Activated CD4-positive, alpha-beta T cell treated with anti-CD3 and anti-CD28 coated beads, Interleukin-2, Interleukin-4, amounts not matched to agents 100 ng/mL and 50 ng/mL, durations not matched to agents 16 hours and 8 hours (primary cell): ENCODE data around the gene GRIK4.

Source experiments
- DNase-seq: peaks from one replicate; pipeline ENCODE4 v3.0.0-alpha.2; 2020; ENCODE audit warnings: low spot score

GRIK4 gene

DNA sequence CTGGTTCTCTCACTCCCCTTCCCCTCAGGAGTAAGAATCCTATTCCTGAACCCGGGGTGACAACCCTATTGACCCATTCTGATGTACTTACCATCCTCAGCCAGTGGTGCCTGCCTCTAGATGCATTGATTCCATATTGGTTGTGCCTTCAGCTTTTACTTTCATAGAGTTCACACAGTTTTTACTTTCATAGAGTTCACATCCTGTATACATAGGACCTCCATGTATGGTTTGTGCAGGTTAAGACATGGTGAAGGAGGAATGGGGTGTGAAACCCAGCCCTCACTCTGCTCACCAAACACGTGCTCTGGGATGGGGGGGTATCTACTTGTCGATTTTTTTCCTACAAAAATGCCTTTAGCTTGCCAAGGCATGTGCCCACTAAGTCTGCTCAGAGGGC is 406.7 kb downstream of the GRIK4 start:
- no peak for DNase-seq

DNA sequence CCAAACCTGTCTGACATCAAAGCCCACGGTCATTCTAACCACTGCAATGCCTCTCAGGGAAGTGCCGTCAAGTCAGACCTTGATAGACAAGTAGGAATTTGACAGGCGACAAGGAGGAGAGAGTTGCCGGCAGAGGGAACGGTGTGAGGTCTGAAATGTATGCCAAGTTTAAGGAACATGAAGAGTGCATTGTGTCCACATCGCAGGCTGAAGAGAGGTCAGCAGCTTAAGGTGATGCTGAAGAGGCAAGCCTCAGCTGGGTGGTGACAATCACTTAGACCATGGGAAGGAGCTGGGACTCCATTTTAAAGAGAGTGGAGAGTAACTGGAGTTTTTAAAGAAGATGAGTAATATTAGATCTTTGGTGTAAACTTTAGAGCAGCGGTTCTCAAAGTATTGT is 407.5 kb downstream of the GRIK4 start:
- DNase-seq, result no peak

DNA sequence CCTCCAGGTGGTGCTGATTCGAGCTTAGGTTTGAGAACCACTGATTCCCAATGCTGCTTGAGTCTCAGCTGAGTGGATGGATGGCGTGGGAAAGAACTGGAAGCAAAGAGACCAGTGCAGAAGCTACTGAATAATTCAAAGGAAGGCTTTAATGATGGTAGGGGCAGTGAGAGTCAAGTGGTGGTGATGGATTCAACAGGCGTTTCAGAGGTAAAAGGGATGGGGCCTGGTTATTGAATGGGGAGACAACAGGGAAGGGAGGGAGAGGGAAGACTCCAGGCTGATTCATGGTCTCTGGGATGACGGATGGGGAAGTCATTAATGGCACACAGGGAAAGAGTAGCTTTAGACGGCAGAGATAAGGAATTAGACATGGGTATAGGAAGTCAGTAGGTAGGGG is 408.0 kb downstream of the GRIK4 start:
- no peak for DNase-seq

DNA sequence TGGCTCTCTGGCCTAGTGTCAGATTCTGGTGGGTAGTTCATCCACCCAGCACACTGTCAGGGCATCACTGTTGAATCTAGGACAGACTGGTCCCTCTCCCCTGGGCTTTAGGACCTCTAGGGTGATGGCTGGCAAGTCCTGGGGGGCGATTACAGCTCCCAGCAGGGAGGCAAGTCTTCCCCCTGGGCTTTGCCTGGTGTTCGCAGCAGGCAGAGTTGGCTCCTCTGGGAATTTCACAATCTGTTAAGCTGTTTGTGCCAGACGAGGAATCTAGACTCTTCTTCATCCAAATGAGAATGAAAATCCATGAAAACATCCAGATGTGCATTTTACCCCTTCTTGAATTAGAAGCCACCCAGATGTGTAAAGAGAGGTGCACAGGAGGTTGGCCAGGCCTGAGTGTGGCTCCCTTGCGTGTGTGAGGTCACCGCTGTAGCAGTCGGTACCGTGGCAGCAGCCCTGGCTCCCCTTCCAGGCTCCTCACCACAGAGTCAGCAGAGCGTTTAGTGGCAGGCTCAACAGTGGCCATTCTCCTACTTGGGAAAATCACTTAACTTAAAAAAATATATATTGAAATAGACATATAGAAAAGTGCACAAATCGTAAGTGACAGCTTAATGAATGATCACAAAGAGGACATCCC is 412.4 kb downstream of the GRIK4 start:
- no peak for DNase-seq

DNA sequence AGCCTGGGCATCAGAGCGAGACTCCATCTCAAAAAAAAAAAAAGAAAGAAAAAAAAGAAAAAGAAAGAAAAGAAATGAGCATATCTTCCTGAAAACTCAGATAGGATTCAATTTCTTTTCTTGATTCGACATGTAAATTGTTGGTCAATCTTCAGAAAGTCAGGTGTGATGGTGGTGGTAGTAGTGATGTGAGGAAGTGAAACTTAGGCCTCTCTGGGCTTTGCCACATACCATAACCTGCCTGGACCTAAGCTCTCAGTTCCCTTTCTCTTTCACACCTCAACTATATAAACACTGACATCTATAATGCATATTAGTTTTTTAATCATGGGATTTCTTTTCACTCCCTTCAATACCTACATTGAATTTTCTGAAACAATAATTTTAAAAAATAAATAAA is 414.4 kb downstream of the GRIK4 start:
- DNase-seq, result no peak

DNA sequence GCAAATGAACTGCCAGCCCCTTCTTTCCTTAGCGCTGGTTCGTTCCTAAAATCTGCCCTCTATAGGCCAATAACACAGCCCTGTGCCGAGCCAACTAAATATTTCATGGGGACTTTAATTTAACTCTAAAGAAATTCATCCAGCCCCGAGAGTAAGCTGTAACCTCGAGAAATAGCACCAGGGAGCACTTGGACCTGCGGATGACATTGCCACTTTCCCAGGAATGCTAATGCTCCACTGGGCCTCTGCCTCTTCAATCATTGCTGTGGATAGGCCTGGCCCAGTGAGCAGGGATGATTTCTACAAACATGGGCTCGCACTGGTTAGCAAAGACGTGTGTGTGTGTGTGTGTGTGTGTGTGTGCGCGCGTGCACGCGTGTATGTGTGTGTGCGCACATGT is 417.1 kb downstream of the GRIK4 start:
- DNase-seq, result no peak

DNA sequence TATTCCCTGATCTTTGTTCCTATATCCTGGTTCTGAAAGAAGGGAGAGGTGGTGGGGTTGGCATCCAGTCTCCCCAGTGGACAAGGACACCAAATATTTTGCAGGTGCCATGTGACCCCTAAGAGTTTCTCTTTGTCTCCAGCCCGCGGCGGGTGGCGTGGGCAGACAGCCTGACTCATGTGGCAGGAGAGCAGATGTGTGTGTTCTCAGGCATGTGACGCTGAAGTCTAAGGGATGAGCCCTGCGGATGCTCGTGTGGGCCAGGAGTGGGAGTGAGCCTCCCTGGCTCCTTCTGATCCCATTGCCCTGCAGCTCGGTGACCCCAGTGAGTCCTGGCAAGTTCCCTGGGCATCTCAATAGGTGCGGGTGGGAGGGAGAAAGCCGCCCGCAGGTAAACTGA is 417.5 kb downstream of the GRIK4 start:
- DNase-seq, result no peak

DNA sequence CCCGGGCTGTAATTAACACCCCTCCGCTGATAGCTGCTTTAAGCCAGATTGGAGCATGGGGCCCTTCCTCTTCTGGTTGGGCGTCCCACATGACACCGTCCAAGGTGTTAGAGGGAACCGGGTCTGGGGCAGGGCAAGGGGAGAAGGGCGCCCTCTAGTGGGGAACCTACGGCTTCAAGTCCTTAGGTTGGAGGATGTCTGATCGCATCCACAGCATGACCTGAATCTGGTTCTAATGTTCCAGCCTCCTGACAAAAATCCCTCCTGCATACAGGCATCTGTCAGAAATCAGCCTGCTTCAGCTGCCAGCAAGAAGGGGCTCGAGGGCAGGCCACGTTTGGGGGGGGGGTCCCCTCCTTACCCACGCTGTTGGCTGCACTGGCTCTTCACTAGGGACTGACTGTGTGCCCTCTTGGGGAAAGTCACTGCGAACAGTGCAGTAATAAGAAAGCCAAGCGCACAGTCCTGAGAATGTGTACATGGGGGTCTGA is 418.2 kb downstream of the GRIK4 start:
- DNase-seq, result peak; percentile 44

DNA sequence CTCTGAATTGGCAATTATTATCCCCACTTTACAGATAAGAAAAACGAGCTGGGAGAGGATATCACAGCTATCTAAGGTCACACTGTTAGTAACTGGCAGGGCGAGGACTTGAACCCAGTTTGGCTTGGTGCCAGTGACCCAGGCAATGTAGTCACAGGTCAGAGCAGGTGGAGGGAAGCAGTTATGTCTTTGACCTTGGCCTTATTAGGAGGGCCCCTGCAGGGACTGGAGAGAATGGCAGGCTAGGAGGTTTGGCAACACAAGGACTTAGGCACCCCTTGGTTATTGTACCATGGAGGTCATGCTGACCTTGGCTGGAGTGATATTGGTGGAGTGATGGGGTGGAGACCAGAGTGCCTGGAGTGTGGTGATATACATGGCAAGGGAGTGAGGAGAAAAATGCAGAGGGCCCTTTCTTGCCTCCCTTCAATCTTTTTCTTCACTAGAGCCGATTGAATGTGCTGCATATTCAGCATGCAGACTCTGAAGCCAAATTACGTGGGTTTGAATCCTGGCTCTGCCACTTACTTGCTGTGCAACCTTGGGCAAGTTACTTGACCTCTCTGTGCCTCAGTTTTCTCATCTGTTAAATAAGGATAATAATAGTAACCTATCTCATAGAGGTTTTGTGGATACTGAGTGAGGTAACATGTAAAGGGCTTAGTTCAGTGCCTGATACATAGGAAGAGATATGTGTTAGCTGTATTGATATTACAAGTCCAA is 419.7 kb downstream of the GRIK4 start:
- no peak for DNase-seq

DNA sequence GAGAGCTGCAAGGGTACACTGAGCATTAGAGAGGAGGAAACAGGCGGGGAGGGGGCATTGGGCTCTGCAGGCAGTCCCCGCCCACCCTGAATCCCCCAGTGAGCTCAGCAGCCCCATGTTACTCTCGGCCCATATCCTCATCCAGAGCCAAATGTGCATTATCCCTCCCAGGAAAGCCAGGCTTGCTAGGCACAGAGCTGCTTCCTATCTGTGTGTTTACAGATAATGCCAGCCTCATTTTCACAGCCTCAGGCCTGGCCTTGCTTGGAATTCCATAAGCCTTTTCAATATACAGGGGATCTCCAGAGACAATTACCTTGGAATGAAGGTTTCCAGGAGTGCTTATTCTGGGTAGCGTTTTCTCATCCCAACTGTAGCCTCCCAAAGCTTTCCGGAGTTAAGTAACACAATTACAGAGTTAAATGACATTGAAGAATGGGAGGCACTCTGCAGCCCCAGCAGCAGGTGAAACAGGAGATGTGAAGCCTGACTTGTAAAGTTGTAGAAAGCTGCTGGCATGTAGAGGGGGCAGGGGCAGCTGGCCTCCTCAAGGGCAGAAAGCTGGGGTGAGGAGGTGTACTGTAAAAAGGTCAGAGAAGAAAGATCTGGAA is 420.9 kb downstream of the GRIK4 start:
- DNase-seq, result no peak

DNA sequence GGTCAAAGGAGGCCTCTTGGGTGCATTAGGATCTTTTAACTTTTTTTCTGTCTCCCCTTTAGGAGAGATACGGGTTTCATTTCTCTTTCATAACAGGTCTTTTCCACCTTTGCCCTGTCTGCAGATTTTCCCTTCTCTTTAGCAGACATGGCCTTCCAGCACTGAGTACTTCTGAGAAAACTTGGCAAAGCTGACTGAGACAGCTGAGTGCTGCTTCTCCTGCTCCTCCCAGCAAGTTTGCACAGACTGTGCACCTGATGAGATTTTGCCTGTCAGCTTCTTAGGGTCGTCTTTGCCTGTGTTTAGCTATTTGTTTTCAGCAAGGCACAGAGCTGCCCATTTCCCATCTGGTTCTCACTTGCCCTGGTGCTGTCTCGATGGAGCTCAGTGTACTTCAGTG is 424.8 kb downstream of the GRIK4 start:
- no peak for DNase-seq

DNA sequence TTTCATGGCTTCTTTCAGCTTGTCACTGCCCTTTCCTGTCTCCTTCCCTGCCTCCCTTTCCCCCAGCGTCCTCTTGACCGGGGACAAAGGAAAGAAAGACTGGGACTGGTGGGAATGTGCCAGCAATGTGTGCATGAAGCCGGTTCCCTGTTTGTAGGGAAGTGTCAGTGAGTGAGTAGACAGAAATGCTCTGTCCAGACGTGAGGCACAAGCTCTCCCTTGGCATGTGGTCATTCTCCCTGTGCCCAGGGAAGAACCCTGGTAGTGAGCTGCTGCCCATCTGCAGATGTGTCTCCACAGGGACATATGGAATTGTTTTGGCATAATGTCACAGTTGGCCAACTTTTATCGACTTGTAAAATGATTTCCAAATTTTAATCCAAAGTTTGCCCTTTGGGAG is 426.0 kb downstream of the GRIK4 start:
- no peak for DNase-seq

DNA sequence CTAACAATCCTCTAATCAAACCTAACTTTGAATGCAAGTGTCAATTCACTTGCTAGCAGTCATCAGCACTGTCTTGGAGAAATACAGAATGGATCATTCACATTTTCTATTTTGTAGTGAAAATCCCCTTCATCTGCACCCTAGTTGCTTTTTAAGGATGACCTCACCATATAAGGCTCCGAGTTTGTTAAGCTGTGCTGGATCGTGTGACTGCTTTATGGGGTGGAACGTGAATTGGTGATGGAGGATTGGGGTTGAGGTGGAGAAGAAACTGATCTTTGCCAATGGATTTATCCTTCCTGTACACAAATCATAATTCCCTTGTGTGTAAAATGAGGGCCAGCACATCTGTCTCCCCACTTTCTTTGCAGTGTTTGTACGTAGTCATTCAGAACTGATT is 426.7 kb downstream of the GRIK4 start:
- DNase-seq, result no peak

DNA sequence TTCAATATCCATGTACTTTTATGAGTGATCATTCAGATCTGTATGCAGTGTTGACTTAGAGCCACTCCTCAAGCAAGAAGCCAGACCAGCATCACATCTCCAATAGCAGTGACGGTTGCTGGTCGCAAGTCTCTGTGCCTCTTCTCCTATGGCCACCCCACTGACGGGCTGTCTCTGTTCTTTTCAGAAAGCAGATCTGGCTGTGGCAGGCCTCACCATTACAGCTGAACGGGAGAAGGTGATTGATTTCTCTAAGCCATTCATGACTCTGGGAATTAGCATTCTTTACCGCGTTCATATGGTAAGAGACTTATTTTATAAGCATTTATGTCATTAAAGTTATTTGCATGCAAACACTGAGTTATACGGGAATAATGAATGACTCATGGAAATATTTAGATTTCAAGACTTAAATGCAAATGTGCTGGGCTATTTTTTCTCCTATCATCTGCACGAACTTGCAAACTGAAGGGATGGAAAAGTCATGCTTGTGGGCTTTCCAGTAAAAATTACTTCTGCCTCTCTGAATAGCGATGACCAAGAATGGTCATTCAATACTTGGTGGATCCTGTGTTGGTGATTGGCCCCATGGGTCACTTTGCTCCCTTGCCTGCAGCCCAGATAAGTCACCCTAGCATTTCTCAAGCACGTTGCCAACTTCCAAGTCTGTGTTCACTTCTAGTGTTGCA is 428.8 kb downstream of the GRIK4 start:
- DNase-seq, result no peak

DNA sequence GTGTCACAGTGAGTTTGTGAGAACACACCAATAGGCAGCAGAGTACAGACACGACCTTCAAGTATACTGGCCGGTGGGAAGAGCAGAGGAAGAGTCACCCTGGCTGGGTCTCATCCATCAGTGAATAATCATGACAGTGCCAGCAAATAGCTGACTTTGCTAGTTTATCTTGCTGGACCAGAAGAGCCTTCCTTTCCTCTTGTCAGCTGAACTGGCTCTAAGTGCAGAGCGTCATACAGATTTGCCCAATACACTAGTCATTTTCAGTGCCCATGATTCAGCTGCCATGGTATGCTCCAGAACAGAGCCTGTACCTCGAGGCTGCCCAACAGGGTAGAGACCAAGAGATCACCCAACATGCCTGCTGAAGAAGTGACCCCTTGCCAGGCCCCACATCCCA is 429.5 kb downstream of the GRIK4 start:
- DNase-seq, result no peak

DNA sequence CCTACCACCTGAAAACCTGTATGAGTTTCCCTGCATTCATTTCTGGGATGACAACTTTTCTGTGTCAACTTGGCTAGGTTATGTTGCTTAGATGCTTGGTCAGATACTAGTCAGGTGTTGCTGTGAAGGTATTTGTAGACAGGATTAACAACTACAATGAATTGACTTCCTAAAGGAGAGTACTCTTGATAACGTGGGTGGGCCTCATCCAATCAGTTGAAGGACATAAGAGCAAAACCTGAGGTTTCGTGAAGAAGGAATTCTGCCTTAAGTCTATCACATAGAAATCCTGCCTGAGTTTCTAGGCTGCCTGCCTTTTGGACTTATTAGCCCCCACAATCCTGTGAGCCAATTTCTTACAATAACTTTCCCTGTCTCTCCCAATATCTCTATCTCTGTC is 431.2 kb downstream of the GRIK4 start:
- no peak for DNase-seq

DNA sequence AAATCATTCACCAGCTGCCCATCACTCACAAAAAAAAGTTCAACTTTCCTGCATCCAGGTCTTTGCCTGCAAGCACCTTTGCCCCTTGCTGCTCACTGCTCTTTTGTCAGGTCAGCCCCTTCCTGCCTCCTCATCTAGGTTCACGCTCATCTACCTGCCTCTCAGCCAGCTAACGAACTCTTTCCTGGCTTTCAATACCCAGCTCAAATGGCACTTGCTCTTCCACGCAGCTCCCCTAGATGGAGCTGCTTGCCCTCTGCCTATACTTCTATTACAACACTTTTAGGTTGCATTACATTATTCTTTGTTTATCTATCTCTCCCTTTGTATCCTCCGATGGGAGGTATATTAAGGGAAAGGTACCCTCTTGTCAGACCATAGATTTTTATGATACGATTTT is 433.5 kb downstream of the GRIK4 start:
- DNase-seq, result no peak

DNA sequence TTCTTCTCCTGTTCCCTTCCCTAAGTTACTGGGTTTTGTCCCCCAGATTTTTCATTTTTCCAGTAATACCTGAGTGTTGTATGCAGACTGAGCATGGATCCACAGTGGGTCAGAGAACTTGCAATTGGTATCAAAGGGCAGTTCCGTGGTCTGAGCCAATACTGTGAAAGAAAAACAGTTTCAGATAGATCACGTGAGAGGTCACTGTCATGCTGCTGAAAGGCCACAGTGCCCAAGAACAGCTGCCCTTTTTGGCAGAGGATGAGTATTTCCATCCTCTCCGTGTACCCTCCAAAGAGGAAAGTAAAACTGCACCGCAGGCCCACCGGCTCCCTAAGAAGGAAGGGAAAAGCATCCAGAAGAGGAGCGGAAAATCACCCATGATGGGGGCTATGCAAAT is 439.3 kb downstream of the GRIK4 start:
- DNase-seq, result no peak

DNA sequence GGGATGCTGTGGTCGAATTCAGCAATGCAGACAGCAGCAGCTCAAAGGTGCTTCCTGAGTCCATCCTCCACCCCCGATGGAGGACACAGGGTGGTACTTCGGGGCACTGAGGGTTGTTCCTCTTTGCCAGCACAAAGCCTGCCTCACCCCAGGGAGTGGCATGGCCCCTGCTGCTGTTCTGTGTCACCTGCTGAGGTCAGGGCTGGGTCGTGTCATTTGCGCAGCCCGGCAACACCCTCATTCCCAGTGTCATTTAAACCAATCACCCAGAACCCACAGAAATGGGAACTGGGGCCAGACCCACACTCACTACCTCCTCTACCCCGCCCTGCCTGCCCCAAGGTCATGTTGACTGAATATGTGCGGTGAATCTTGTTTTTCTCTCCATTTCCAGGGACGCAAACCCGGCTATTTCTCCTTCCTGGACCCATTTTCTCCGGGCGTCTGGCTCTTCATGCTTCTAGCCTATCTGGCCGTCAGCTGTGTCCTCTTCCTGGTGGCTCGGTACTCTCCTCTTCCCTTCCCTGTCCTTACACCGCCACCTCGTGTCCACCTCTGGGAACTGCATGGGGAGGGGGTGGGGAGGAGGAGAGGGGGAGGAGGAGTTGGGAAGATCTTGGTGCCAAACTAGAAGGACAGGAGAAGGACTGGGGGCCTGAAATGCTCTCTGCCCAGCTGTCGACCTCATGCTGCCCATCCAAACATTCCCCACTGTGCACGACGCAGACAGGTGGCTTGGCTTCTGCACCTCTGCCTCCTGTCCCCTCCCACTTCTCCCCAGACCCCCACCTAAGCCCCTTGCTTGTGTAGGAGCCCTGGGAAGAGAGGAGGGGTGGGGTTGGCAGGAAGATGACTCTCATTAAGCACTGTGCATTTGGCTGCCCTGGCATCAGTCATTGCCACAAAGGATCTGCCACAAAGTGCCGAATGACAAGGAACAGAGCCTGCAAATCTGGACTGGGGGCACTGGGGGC is 441.2 kb downstream of the GRIK4 start:
- peak; percentile 58 for DNase-seq

DNA sequence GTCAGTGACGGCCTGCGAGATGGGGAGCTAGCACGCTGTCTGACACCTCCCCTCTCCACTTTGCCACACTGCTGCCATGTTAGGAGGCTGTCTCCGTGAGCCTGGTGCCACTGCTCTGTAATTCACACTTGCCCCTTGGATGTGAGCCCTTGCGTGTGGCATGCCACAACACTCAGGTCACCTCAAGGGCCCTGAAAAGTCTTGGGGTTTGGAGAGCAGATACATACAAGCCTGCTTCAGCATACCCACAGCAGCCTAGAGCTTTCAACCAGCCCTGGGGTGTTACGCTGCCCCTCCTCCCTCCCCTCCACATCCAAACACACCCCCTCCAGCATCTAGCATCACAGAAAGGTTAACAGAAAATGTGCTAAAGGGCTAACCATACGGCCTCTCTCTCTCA is 442.8 kb downstream of the GRIK4 start:
- DNase-seq, result no peak

DNA sequence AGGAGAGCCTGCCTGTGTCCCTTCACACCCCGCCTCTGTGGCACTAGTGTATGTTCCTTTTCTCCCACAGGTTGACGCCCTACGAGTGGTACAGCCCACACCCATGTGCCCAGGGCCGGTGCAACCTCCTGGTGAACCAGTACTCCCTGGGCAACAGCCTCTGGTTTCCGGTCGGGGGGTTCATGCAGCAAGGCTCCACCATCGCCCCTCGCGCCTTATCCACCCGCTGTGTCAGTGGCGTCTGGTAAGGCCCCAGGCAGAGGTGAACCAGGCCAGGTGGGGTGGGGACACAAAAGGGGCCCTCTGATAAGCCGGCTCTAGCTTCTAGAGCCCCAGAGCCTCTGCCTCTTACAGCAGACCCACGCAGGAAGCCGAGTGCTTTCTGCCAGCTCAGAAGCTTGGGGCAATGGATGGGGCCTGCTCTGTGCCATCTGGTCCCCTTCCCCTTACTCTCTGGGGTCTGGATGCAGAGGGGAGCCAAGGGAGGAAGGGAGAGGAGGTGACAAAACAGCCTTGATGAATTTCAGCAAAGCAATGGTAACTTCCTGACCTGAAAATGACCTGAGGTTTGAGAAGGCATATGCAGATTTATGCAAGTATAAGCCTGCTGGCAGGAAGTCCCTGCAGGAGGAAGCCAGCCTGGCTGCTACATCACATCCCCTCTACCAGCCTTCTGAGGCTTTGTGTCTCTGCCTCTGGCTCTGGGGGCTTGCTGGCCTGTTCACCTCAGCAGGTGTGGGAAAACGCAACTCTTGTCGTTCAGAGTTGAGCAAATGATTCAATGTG is 445.4 kb downstream of the GRIK4 start:
- DNase-seq, result no peak
